ENCODE data around the gene R3HCC1L.

GRCh38 chr10:98115031-98115787, 19.2 kb upstream of the R3HCC1L start:
- TF ChIP-seq, protein P1, sequence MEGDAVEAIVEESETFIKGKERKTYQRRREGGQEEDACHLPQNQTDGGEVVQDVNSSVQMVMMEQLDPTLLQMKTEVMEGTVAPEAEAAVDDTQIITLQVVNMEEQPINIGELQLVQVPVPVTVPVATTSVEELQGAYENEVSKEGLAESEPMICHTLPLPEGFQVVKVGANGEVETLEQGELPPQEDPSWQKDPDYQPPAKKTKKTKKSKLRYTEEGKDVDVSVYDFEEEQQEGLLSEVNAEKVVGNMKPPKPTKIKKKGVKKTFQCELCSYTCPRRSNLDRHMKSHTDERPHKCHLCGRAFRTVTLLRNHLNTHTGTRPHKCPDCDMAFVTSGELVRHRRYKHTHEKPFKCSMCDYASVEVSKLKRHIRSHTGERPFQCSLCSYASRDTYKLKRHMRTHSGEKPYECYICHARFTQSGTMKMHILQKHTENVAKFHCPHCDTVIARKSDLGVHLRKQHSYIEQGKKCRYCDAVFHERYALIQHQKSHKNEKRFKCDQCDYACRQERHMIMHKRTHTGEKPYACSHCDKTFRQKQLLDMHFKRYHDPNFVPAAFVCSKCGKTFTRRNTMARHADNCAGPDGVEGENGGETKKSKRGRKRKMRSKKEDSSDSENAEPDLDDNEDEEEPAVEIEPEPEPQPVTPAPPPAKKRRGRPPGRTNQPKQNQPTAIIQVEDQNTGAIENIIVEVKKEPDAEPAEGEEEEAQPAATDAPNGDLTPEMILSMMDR (IDR thresholded peaks at IDR 0.05) = no peak
- TF ChIP-seq SIN3A (IDR thresholded peaks at IDR 0.05; ENCODE audit: borderline replicate concordance, insufficient read depth, low read depth, low read length) (no peak), POLR2AphosphoS5 (IDR thresholded peaks at IDR 0.05; ENCODE audit: low read depth, low read length) (no peak), TCF7L2 (IDR thresholded peaks at IDR 0.05; ENCODE audit: low read depth, low read length) (no peak)

Data from Panc1 (cell line).